ENCODE results near the gene SZT2.

The SZT2 gene

GRCh38 chr1:43389326-43390313, at the start of gene SZT2, which contains the start of gene MED8:
TSS of gene SZT2 (plus strand) at chr1:43389899. CDS start at chr1:43389969, 70 bp downstream.
TSS of gene MED8 (minus strand) at chr1:43389800. CDS start at chr1:43389764, 36 bp downstream.
- DNase-seq, result peak; percentile 91

GRCh38 chr1:43340559-43340958, 49.1 kb upstream of the SZT2 start:
- no peak for DNase-seq

- DNase-seq, result no peak
Observed at GRCh38 chr1:43344267-43344850, 45.3 kb upstream of the SZT2 start.

- no peak for DNase-seq
Observed at GRCh38 chr1:43345120-43345519, 44.6 kb upstream of the SZT2 start.

- no peak for DNase-seq
Observed at GRCh38 chr1:43346636-43347035, 43.1 kb upstream of the SZT2 start.

- no peak for DNase-seq
Observed at GRCh38 chr1:43348343-43348808, 41.3 kb upstream of the SZT2 start.

GRCh38 chr1:43348809-43349593, 40.7 kb upstream of the SZT2 start:
- peak; percentile 53 for DNase-seq

- DNase-seq, result no peak
Observed at GRCh38 chr1:43349594-43350306, 39.9 kb upstream of the SZT2 start.

- DNase-seq, result no peak
Observed at GRCh38 chr1:43350976-43351375, 38.7 kb upstream of the SZT2 start.

GRCh38 chr1:43351421-43352350, 38.0 kb upstream of the SZT2 start:
- no peak for DNase-seq

GRCh38 chr1:43352351-43352705, 37.4 kb upstream of the SZT2 start:
- no peak for DNase-seq

GRCh38 chr1:43352881-43353280, 36.8 kb upstream of the SZT2 start:
- DNase-seq, result no peak

GRCh38 chr1:43354471-43354870, 35.2 kb upstream of the SZT2 start:
- no peak for DNase-seq

GRCh38 chr1:43354936-43355335, 34.8 kb upstream of the SZT2 start:
- DNase-seq, result no peak

- DNase-seq, result no peak
Observed at GRCh38 chr1:43357251-43357650, 32.4 kb upstream of the SZT2 start.

- no peak for DNase-seq
Observed at GRCh38 chr1:43358121-43358745, 31.5 kb upstream of the SZT2 start.

- peak; percentile 97 for DNase-seq
Observed at GRCh38 chr1:43358746-43359693, 30.7 kb upstream of the SZT2 start, which contains the start of gene CDC20. TSS of gene CDC20 (plus strand) at chr1:43358981. CDS start at chr1:43359216, 235 bp downstream.

- DNase-seq, result no peak
Observed at GRCh38 chr1:43359696-43360095, 30.0 kb upstream of the SZT2 start.

- DNase-seq, result no peak
Observed at GRCh38 chr1:43360616-43361015, 29.1 kb upstream of the SZT2 start.
